Gastrocnemius medialis (tissue), 4 donors: Measurements from ENCODE around the gene TRHDE. TPM values are rescaled to one million over a fixed set of nuclear protein-coding genes. Genes with fewer than 3 reads are reported as not detected.

Experiments used
- ATAC-seq, 2 donors: fragments of 150-250 bp; one replicate each; pipeline ENCODE4 v1.9.1; 2016
- DNase-seq, 2 donors: peaks; one replicate each; pipeline ENCODE4 v3.0.0-alpha.2; 2019
- H3K27ac ChIP-seq, 4 donors: fragments of 200-600 bp; sonication (generic); 1 replicate in 1 of 4; 2 replicates in 3 of 4; pipeline ENCODE4 v1.5.1; 2016 to 2018; ENCODE audit warnings: mild to moderate bottlenecking in 2 of 4, moderate library complexity in 1 of 4
- H3K27me3 ChIP-seq, 3 donors: fragments of 200-600 bp; sonication (generic) in 2 of 3; 1 replicate in 1 of 3; 2 replicates in 2 of 3; pipeline versions ENCODE4 v1.5.1 to v1.6.0; 2016 to 2019; ENCODE audit warnings: mild to moderate bottlenecking in 1 of 3, moderate library complexity in 1 of 3
- H3K36me3 ChIP-seq, 2 donors: fragments of 200-600 bp; sonication (generic) in 1 of 2; one replicate each; pipeline ENCODE4 v1.5.1; 2017 to 2018
- H3K4me1 ChIP-seq, 2 donors: fragments of 200-600 bp; sonication (generic) in 1 of 2; one replicate each; pipeline ENCODE4 v1.5.1; 2016 to 2017; ENCODE audit warnings: mild to moderate bottlenecking in 2 of 2
- H3K4me3 ChIP-seq, 4 donors: fragments of 200-600 bp; sonication (generic) in 3 of 4; 1 replicate in 1 of 4; 2 replicates in 3 of 4; pipeline ENCODE4 v1.5.1; 2016 to 2019; ENCODE audit warnings: mild to moderate bottlenecking in 2 of 4
- H3K9me3 ChIP-seq, 3 donors: fragments of 200-600 bp; sonication (generic) in 2 of 3; 1 replicate in 1 of 3; 2 replicates in 2 of 3; pipeline ENCODE4 v1.5.1; 2016 to 2019
- POLR2A ChIP-seq, 2 donors: fragments of 450-650 bp; IDR thresholded peaks; one replicate each; pipeline ENCODE4 v1.6.1; 2017; ENCODE audit warnings: antibody characterized with exemption in 2 of 2, mild to moderate bottlenecking in 2 of 2, moderate library complexity in 2 of 2
- in situ Hi-C, 4 donors: fragments of 200-750 bp; cut with MboI; loops; one replicate each; pipeline versions ENCODE4 v1.15.0 to v1.8.0; 2017; ENCODE audit warnings: low sequenced_read_pairs in 4 of 4
- intact Hi-C: fragments of 100-400 bp; cut with DNase I; formaldehyde crosslinking; loops from one replicate; pipeline ENCODE4 v1.15.1; 2023; ENCODE audit warnings: low total_unique reads
- total RNA-seq, 4 donors: library from RNA; depleted of rRNA; stranded (reverse); fragments of >200 nt; gene quantifications; one replicate each; pipeline versions ENCODE4 v1.1.0 to v1.2.3, GENCODE V29; 2016
- TF ChIP-seq, protein P1 (sequence below), 5 experiments: fragments of 450-650 bp in 3 of 5; fragments of 200-600 bp in 2 of 5; sonication (generic) in 2 of 5; IDR thresholded peaks in 4 of 5; conservative IDR thresholded peaks in 1 of 5; 1 replicate in 4 of 5; 2 replicates in 1 of 5; pipeline ENCODE4 v1.5.1; 2016 to 2019; ENCODE audit warnings: antibody characterized with exemption in 5 of 5, mild to moderate bottlenecking in 3 of 5, moderate library complexity in 3 of 5

TRHDE gene
- total RNA-seq, 4 donors from 2014 or later: 0.17 to 3.4 (median 0.88) TPM

DNA sequence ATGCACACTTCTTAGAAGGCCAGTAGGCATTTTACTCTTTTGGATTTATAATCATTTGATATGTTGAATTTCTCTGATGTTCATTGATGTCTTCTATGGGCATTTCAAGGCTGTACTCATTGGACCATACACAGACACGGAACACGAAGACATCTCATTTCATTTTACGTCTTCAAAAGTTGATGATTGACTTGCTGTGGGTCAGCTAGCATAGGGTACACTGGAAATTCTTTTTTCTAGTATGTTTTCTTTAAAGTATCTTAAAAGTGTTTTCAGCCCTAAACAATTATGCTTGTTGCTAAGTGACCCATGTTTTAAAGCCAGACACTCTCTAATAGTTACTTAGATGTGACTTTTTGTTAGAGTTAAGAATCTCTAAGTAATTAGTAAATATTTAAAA is 16.3 kb downstream of the TRHDE start:
- intact Hi-C loops (loop anchor here (10.0 kb wide), 1 partner anchor 274 kb away; no protein-coding TSS in a partner anchor), in situ Hi-C loops (no loop called here)

DNA sequence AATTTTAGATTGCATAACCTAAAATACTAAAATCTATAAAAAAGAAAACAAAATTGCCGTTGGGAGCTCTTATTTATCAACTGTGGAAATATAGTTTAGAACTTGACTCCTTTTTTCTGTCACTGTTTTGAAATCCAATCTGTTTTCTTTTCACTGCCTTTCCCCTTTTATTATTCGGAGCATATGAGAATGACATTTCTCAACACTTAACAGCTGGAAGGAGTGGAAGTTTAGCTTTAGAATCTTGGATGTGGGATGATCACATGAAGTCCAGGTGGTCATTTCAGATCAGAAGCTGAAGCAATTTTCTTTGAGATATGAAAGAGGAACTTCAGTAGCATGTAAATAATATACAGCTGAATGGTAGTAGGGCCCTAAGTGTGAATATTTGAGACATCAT is 16.7 kb downstream of the TRHDE start:
- in situ Hi-C loops: no loop called here
- no peak for ATAC-seq

More for the DNA sequence above, 16.3 kb downstream of the TRHDE start:
- H3K27me3 ChIP-seq: no peaks in the 10 kb centered on the region
- ATAC-seq (no peak), DNase-seq (no peak)
- H3K9me3 ChIP-seq: no peaks in the 10 kb centered on the region
- no peaks in the 10 kb centered on the region for H3K36me3 ChIP-seq
- TF ChIP-seq POLR2A (IDR thresholded peaks at IDR 0.05): no peak
- TF ChIP-seq, protein P1, sequence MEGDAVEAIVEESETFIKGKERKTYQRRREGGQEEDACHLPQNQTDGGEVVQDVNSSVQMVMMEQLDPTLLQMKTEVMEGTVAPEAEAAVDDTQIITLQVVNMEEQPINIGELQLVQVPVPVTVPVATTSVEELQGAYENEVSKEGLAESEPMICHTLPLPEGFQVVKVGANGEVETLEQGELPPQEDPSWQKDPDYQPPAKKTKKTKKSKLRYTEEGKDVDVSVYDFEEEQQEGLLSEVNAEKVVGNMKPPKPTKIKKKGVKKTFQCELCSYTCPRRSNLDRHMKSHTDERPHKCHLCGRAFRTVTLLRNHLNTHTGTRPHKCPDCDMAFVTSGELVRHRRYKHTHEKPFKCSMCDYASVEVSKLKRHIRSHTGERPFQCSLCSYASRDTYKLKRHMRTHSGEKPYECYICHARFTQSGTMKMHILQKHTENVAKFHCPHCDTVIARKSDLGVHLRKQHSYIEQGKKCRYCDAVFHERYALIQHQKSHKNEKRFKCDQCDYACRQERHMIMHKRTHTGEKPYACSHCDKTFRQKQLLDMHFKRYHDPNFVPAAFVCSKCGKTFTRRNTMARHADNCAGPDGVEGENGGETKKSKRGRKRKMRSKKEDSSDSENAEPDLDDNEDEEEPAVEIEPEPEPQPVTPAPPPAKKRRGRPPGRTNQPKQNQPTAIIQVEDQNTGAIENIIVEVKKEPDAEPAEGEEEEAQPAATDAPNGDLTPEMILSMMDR (IDR thresholded peaks at IDR 0.05 in 4 of 5, conservative IDR thresholded peaks at IDR 0.05 in 1 of 5): no peak
- no peaks in the 10 kb centered on the region for H3K4me1 ChIP-seq
- no peak overlapping the region for H3K27ac ChIP-seq
- H3K4me3 ChIP-seq: no peak overlapping the region

DNA sequence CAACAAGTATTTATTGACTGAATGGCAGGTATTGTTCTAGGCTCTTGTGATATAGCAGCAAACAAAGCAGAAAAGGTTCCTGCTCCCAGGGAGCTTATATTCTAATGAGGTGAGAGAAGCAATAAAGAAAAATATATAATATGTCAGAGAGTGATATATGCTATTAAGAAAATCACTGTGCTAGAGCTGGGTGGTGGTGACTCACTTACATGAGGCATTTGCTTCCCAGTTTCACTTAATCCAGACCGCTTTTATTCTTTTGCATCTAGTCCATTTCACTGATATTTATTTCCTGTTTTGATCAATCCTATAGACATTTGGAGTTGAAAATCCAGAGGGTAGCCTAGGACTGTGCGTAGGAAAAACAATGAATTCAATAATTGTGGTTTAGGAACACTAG is 17.5 kb downstream of the TRHDE start:
- H3K27me3 ChIP-seq: no peaks in the 10 kb centered on the region
- intact Hi-C loops: loop anchor here (10.0 kb wide), 1 partner anchor 275 kb away; no protein-coding TSS in a partner anchor
- TF ChIP-seq, protein P1 (IDR thresholded peaks at IDR 0.05 in 4 of 5, conservative IDR thresholded peaks at IDR 0.05 in 1 of 5): no peak
- TF ChIP-seq POLR2A (IDR thresholded peaks at IDR 0.05): no peak
- no peaks in the 10 kb centered on the region for H3K9me3 ChIP-seq
- H3K36me3 ChIP-seq: no peaks in the 10 kb centered on the region
- DNase-seq (no peak), ATAC-seq (no peak)
- in situ Hi-C loops: no loop called here
- no peak overlapping the region for H3K27ac ChIP-seq
- H3K4me3 ChIP-seq: no peak overlapping the region
- no peaks in the 10 kb centered on the region for H3K4me1 ChIP-seq

More for the DNA sequence above, 16.7 kb downstream of the TRHDE start:
- Histone ChIP-seq H3K4me1 (no peaks in the 10 kb centered on the region), H3K36me3 (no peaks in the 10 kb centered on the region), H3K9me3 (no peaks in the 10 kb centered on the region), H3K27ac (no peak overlapping the region), H3K27me3 (no peaks in the 10 kb centered on the region), H3K4me3 (no peak overlapping the region)
- intact Hi-C loops: loop anchor here (10.0 kb wide), 1 partner anchor 274 kb away; no protein-coding TSS in a partner anchor
- TF ChIP-seq, protein P1 (IDR thresholded peaks at IDR 0.05 in 4 of 5, conservative IDR thresholded peaks at IDR 0.05 in 1 of 5): no peak
- no peak for TF ChIP-seq POLR2A (IDR thresholded peaks at IDR 0.05)
- DNase-seq: no peak

DNA sequence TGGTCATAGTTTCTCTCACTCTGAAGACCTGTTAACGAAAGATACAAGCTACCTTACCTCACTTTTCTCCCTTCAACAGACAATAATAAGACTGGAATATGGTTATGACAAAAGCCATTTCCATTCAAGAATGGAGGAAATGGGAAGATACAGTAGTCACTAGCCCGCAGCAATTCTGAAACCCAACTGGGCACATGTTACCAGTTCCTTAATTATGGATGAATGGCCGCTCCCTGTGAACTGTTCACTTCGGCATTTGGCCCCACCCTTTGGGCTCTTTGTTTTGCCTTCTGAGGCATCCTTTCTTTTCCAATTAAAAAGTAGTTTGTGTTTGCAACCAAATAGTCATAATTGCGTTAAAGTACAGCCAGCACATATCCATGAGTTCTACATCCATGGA is 19.0 kb downstream of the TRHDE start:
- H3K9me3 ChIP-seq: no peaks in the 10 kb centered on the region
- intact Hi-C loops (no loop called here), in situ Hi-C loops (no loop called here)
- no peaks in the 10 kb centered on the region for H3K27me3 ChIP-seq
- ATAC-seq (no peak), DNase-seq (no peak)
- no peak overlapping the region for H3K4me3 ChIP-seq
- no peaks in the 10 kb centered on the region for H3K4me1 ChIP-seq
- TF ChIP-seq, protein P1 (IDR thresholded peaks at IDR 0.05 in 4 of 5, conservative IDR thresholded peaks at IDR 0.05 in 1 of 5): no peak
- TF ChIP-seq POLR2A (IDR thresholded peaks at IDR 0.05): no peak
- H3K36me3 ChIP-seq: no peaks in the 10 kb centered on the region
- no peak overlapping the region for H3K27ac ChIP-seq

DNA sequence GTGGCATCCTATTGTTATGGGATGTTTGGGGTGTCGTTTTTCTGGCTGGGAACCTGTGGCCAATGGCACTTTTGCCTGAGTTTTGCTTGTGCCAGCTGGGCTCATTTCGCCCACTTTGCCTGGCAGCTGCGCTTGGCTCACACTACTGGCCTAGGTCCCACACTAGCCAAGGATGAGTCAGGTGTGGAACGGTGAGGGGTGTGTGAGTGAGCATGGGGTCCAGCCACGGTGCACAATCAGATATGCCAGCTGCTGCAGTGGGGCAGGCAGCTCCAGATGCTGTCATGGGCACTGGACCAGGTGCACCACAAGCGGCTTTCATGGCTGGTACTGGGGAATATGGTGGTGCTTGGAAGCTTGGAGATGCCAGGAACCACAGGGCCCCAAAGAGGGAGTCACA is 21.5 kb downstream of the TRHDE start:
- in situ Hi-C loops: no loop called here
- ATAC-seq: no peak

More for the DNA sequence above, 21.5 kb downstream of the TRHDE start:
- no peaks in the 10 kb centered on the region for H3K36me3 ChIP-seq
- intact Hi-C loops: no loop called here
- H3K4me3 ChIP-seq: no peak overlapping the region
- H3K27me3 ChIP-seq: no peaks in the 10 kb centered on the region
- H3K4me1 ChIP-seq: no peaks in the 10 kb centered on the region
- no peaks in the 10 kb centered on the region for H3K9me3 ChIP-seq
- H3K27ac ChIP-seq: no peak overlapping the region
- no peak for DNase-seq
- TF ChIP-seq POLR2A (IDR thresholded peaks at IDR 0.05): no peak
- TF ChIP-seq, protein P1 (IDR thresholded peaks at IDR 0.05 in 4 of 5, conservative IDR thresholded peaks at IDR 0.05 in 1 of 5): no peak
